ENCODE data around the gene BBS1. TPM values are rescaled to one million over a fixed set of nuclear protein-coding genes. Genes with fewer than 3 reads are reported as not detected.

The BBS1 gene
- total RNA-seq, 1 donor from 2014 or later = 71.8 TPM

DNA sequence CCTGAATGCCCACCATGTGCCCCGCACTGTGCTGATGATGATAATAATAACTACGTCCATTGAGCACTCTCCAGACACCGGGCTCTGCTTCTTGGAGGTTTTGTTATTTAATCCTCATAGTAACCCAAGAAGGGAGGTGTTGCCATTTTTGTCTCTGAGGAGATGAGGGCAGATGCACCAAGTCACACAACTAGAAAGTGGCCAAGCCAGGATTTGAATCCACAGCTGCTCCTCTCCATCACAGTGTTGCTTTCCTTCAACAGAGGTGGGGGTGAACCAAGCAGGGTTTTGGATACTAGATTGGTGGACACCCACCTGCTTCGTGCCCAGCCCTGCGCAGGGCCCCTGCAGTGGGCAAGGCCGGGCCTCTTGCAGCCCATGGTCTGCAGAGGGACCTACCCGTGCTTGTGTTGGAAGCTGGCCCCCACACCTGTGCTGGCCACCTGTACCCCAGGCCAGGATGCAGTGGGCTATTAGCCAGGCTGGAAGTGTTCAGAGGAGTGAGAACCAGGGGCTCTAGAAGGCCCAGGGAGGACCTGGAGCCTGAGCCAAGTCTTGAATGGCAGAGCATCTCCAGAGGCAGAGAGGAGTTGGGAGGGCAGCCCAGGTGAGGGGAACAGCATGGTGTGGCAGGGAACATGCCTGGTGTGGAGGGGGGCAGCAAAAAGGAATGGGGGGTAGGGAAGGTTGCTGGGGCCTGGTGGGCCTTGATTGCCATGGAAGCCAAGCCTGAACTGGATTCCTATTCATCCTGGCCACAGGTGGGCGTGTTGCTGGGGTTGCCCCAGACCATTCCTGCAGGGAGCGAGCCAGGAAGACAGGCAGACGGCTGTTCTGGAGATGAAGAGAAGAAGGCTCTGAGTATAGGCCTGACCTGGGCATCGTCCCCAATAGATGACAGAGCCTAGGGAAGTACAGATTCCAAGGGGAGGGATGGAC lies 32.9 kb upstream of the BBS1 start:
- Mint-ChIP-seq H3K36me3 (peaks cover 4% of the 10 kb centered on the region), H3K27ac (peak overlapping the region; percentile 13), H3K4me1 (ENCODE audit: unreplicated experiment) (peaks cover 19% of the 10 kb centered on the region), H3K27me3 (no peaks in the 10 kb centered on the region), H3K4me3 (peak overlapping the region; percentile 78), H3K9me3 (no peaks in the 10 kb centered on the region)
- TF ChIP-seq, protein P1, sequence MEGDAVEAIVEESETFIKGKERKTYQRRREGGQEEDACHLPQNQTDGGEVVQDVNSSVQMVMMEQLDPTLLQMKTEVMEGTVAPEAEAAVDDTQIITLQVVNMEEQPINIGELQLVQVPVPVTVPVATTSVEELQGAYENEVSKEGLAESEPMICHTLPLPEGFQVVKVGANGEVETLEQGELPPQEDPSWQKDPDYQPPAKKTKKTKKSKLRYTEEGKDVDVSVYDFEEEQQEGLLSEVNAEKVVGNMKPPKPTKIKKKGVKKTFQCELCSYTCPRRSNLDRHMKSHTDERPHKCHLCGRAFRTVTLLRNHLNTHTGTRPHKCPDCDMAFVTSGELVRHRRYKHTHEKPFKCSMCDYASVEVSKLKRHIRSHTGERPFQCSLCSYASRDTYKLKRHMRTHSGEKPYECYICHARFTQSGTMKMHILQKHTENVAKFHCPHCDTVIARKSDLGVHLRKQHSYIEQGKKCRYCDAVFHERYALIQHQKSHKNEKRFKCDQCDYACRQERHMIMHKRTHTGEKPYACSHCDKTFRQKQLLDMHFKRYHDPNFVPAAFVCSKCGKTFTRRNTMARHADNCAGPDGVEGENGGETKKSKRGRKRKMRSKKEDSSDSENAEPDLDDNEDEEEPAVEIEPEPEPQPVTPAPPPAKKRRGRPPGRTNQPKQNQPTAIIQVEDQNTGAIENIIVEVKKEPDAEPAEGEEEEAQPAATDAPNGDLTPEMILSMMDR (conservative IDR thresholded peaks at IDR 0.05) = no peak
- no peak for DNase-seq (ENCODE audit: extremely low spot score, unreplicated experiment)

DNA sequence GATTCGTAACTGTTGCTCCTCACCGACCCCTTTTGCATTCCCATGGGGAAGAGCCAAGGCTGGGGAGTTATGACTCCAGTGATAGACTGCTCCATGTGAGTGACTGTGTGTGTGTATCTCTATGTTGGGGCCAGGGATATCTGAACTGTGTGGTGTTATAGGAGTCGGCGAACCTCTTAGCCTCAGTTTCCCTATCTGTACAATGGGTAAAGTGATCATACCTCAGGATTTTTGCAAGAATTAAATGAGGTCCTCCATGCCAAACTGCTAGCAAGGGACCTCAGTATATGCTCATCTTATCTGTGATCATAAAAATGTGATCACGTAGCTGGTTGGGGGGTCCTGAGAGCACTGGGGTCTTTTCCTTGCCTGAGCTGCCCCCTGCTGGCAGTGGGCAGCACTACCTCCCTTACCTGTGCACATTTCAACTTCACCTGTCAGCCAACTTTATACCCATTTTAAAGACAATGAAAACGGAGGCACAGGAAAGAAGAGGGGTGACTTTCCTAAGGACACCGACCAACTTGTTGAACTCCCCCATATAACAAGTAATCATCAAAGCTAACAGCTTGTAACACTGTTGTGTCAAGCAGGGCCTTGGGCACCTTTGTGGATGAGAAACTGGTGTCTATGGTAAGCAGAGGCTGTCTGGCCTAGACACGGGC lies 31.6 kb upstream of the BBS1 start:
- H3K27ac Mint-ChIP-seq = peak overlapping the region; percentile 89
- peaks cover 4% of the 10 kb centered on the region for H3K36me3 Mint-ChIP-seq
- no peaks in the 10 kb centered on the region for H3K9me3 Mint-ChIP-seq
- peak overlapping the region; percentile 94 for H3K4me3 Mint-ChIP-seq
- TF ChIP-seq, protein P1 (conservative IDR thresholded peaks at IDR 0.05) = peak; percentile 87
- no peaks in the 10 kb centered on the region for H3K27me3 Mint-ChIP-seq
- H3K4me1 Mint-ChIP-seq (ENCODE audit: unreplicated experiment) = peaks cover 19% of the 10 kb centered on the region
- no peak for DNase-seq (ENCODE audit: extremely low spot score, unreplicated experiment)

DNA sequence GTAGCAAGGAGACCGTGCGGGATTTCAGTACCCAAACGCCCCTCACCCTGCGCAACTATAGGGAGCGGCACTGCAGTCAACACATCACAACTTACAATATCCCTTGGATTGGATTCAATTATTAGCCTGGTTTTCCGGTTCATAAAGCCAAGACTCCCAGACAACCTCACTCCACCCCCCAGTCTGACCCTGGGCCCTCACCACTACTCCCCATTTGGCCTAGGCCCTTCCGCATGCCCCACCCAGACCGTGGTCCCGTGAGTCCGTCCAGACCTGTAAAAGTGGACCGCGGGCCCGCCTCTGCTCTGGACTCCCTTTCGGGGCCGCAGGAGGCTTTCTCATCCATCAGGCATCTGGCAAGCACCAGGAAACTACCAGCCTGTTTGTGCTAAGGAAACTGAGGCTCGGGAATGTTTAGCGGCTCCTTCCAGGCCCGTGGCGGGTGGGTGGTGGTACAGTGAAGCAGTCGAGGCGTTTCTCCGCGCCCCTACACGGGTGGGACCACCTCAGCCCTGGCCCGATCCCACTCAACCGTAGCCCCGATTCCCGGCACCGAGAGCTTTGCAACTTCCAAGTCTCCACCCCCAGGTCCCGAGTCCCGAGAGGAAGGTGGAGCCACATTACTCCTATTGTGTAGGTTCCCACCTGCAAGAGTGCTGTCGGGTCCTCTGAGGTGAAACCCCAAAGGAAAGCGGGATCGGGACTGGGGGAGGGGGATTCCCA lies 30.9 kb upstream of the BBS1 start:
- H3K4me1 Mint-ChIP-seq (ENCODE audit: unreplicated experiment) = peaks cover 19% of the 10 kb centered on the region
- peak overlapping the region; percentile 89 for H3K27ac Mint-ChIP-seq
- TF ChIP-seq, protein P1 (conservative IDR thresholded peaks at IDR 0.05) = no peak
- H3K4me3 Mint-ChIP-seq = peak overlapping the region; percentile 94
- DNase-seq (ENCODE audit: extremely low spot score, unreplicated experiment) = peak; percentile 79
- H3K27me3 Mint-ChIP-seq = no peaks in the 10 kb centered on the region
- H3K9me3 Mint-ChIP-seq = no peaks in the 10 kb centered on the region
- peaks cover 4% of the 10 kb centered on the region for H3K36me3 Mint-ChIP-seq

DNA sequence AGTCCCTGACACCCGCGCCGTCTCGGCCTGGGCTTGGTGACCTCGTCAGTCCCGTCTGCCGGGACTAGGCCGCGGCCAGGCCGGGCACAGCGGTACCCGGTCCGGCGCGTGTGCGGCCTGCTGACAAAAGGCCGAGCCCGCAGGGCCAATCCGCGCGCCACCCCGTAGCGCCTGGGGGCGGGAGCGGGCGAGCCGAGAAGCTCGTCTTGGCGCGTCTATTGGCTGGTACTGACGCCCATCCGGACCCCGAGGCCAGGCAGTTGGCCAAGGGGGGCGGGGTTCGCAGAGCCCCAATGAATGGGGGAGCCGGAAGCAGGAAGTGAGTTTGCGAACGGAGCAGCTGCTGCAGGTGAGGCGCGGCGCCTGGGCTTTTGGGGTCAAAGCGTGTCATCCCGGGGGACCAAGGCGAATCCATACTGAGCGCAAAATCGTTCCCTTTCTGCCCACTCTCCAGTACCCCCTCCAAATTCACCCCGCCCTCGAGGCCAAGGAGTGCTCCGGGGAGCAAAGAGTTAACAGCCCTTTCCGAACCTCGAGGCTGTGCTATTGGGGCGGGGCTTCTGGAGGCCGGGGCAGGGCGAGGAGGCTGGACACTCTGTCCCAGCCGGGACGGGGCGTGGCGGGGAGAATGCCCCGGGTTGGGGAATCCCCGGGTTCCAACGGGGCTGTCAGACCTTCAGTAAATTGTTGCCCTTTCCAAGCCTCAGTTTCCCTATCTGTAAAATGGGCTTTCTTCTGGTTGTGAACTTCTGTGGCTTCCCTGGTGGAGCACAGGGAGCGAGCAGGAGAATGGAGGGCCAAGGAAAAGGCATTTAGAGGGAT lies 30.1 kb upstream of the BBS1 start, which contains the start of gene DPP3:
DPP3 (plus strand) TSS at position 318 of the 822 bp plus-strand sequence. CDS start 1,767 bp downstream, outside the sequence.
- H3K4me3 Mint-ChIP-seq = peak within 1 kb of the TSS; percentile 94
- H3K36me3 Mint-ChIP-seq = peaks cover 4% of the 10 kb centered on the region
- H3K27me3 Mint-ChIP-seq = no peaks in the 10 kb centered on the region
- no peaks in the 10 kb centered on the region for H3K9me3 Mint-ChIP-seq
- DNase-seq (ENCODE audit: extremely low spot score, unreplicated experiment) = peak; percentile 97
- H3K4me1 Mint-ChIP-seq (ENCODE audit: unreplicated experiment) = peaks cover 19% of the 10 kb centered on the region
- TF ChIP-seq, protein P1 (conservative IDR thresholded peaks at IDR 0.05) = no peak
- H3K27ac Mint-ChIP-seq = peak within 1 kb of the TSS; percentile 89
